K562 (cell line): ENCODE results near the gene ARID3A. TPM values are rescaled to one million over a fixed set of nuclear protein-coding genes. Genes with fewer than 3 reads are reported as not detected.

ENCODE experiments used
- ARNT ChIP-seq, 2 experiments: fragments of 450-650 bp; IDR thresholded peaks; 2 replicates each; pipeline ENCODE4 v1.6.1; 2016; ENCODE audit warnings: mild to moderate bottlenecking in 1 of 2
- BRD4 ChIP-seq: fragments of 200-600 bp; sonication (generic); IDR thresholded peaks from 2 replicates; pipeline ENCODE4 v1.6.1; 2017; ENCODE audit warnings: inconsistent platforms
- ELF4 ChIP-seq: fragments of 450-650 bp; formaldehyde crosslinking; IDR thresholded peaks from 2 replicates; pipeline ENCODE4 v1.4.0; 2022; ENCODE audit warnings: missing genetic modification characterization
- ESRRA ChIP-seq: fragments of 450-650 bp; IDR thresholded peaks from 2 replicates; pipeline ENCODE4 v1.6.1; 2014; ENCODE audit warnings: low read depth, mild to moderate bottlenecking, moderate library complexity, borderline replicate concordance
- GABPB1 ChIP-seq: sonication (generic); formaldehyde crosslinking; IDR thresholded peaks from 2 replicates; pipeline ENCODE4 v1.8.0; 2022; ENCODE audit warnings: mild to moderate bottlenecking, missing genetic modification reagents
- GTF2E2 ChIP-seq: fragments of 200-800 bp; sonication (Bioruptor generic); IDR thresholded peaks from 2 replicates; pipeline ENCODE4 v1.6.1; 2016; ENCODE audit warnings: missing genetic modification characterization, missing compliant biosample characterization
- HDAC8 ChIP-seq: fragments of 450-650 bp; IDR thresholded peaks from 2 replicates; pipeline ENCODE4 v1.6.1; 2016; ENCODE audit warnings: mild to moderate bottlenecking, missing genetic modification characterization, moderate library complexity, missing compliant biosample characterization
- IRF1 ChIP-seq: sonication (generic); formaldehyde crosslinking; IDR thresholded peaks from 2 replicates; pipeline ENCODE4 v1.8.0; 2022; ENCODE audit warnings: missing genetic modification reagents, mild to moderate bottlenecking, borderline replicate concordance
- MBD2 ChIP-seq: sonication (generic); IDR thresholded peaks from 2 replicates; pipeline ENCODE4 v1.6.1; 2016; ENCODE audit warnings: low read depth, borderline replicate concordance
- MTF1 ChIP-seq: fragments of 250-450 bp; sonication (Bioruptor Pico); IDR thresholded peaks from 2 replicates; pipeline ENCODE4 v1.9.0; 2021; ENCODE audit warnings: moderate library complexity, mild to moderate bottlenecking, inconsistent platforms, borderline replicate concordance
- MXD1 ChIP-seq: fragments of 250-450 bp; sonication (Bioruptor Pico); IDR thresholded peaks from 2 replicates; pipeline ENCODE4 v1.8.0; 2021; ENCODE audit warnings: borderline replicate concordance, mild to moderate bottlenecking, moderate library complexity; ENCODE audit not compliant: poor library complexity, severe bottlenecking
- NFIC ChIP-seq: fragments of 450-650 bp; IDR thresholded peaks from 2 replicates; pipeline ENCODE4 v1.6.1; 2017; ENCODE audit warnings: mild to moderate bottlenecking, inconsistent platforms
- POLR2AphosphoS5 ChIP-seq: IDR thresholded peaks from 2 replicates; pipeline ENCODE4 v1.6.1; 2011; ENCODE audit warnings: mild to moderate bottlenecking, low read depth, low read length, moderate library complexity; ENCODE audit not compliant: control insufficient read depth, insufficient read depth
- U2AF2 ChIP-seq: fragments of 200-400 bp; formaldehyde crosslinking; optimal IDR thresholded peaks from 2 replicates; pipeline ENCODE3; 2017; ENCODE audit warnings: low read depth, mild to moderate bottlenecking, low read length
- USF1 ChIP-seq: sonication (generic); formaldehyde crosslinking; IDR thresholded peaks from 2 replicates; pipeline ENCODE4 v1.9.0; 2022; ENCODE audit warnings: mild to moderate bottlenecking, missing genetic modification reagents
- ZNF146 ChIP-seq: IDR thresholded peaks from one replicate; pipeline ENCODE4 v1.6.1; 2018; ENCODE audit warnings: missing compliant biosample characterization; ENCODE audit not compliant: unreplicated experiment
- ZNF561 ChIP-seq: fragments of 450-650 bp; formaldehyde crosslinking; conservative IDR thresholded peaks from 2 replicates; pipeline ENCODE4 v1.4.0; 2020; ENCODE audit warnings: mild to moderate bottlenecking, moderate library complexity
- ZNF57 ChIP-seq: fragments of 450-650 bp; formaldehyde crosslinking; IDR thresholded peaks from 2 replicates; pipeline ENCODE4 v1.4.0; 2020; ENCODE audit warnings: mild to moderate bottlenecking, moderate library complexity
- ZNF586 ChIP-seq: fragments of 450-650 bp; formaldehyde crosslinking; conservative IDR thresholded peaks from 2 replicates; pipeline ENCODE4 v1.4.0; 2020; ENCODE audit warnings: mild to moderate bottlenecking, moderate library complexity
- ZNF644 ChIP-seq: fragments of 200-800 bp; sonication (Bioruptor generic); IDR thresholded peaks from 2 replicates; pipeline ENCODE4 v1.6.1; 2016; ENCODE audit warnings: low read depth, missing genetic modification characterization, missing compliant biosample characterization
- polyA plus RNA-seq, 8 experiments: library from polyadenylated mRNA; depleted of rRNA in 4 of 8; stranded (reverse) in 5 of 8; unstranded in 3 of 8; fragments of >200 nt; fragmentation: Nextera tagmentation in 2 of 8; fragmentation: Illumina TruSeq in 1 of 8; extraction: Ambion mirVana in 2 of 8; extraction: Trizol in 1 of 8; gene quantifications; 2 replicates each; pipeline versions ENCODE4 v1.2.1 to v1.2.3, GENCODE V29; 2011 to 2014; ENCODE audit warnings: inconsistent platforms in 1 of 8, missing spikeins in 1 of 8
- total RNA-seq, 7 experiments: library from RNA; depleted of rRNA in 6 of 7; stranded (reverse); fragments of >200 nt in 6 of 7; fragmentation: Illumina TruSeq in 2 of 7; extraction: Trizol in 2 of 7; gene quantifications; 2 replicates each; pipeline versions ENCODE4 v1.2.1 to v1.2.3, GENCODE V29; 2011 to 2021; ENCODE audit warnings: low replicate concordance in 1 of 7
- TF ChIP-seq, protein P1 (sequence below): sonication (generic); formaldehyde crosslinking; IDR thresholded peaks from 2 replicates; pipeline ENCODE4 v1.5.0; 2020; ENCODE audit warnings: missing genetic modification reagents
- TF ChIP-seq, protein P2 (sequence below): fragments of 450-650 bp; IDR thresholded peaks from 2 replicates; pipeline ENCODE4 v1.6.1; 2016
- TF ChIP-seq, protein P3 (sequence below), 2 experiments: fragments of 200-800 bp in 1 of 2; sonication (Bioruptor generic) in 1 of 2; sonication (generic) in 1 of 2; formaldehyde crosslinking in 1 of 2; IDR thresholded peaks in 1 of 2; conservative IDR thresholded peaks in 1 of 2; 2 replicates each; pipeline versions ENCODE4 v1.5.0 to v1.6.1; 2016 to 2020; ENCODE audit warnings: missing compliant biosample characterization in 1 of 2, missing genetic modification characterization in 1 of 2, missing genetic modification reagents in 1 of 2

ARID3A gene
- total and polyA plus RNA-seq, 9 of the 15 experiments (the other 6 are each of a cell fraction or from before 2014, with no cell fraction given): 1.4 to 118 (median 31.2) TPM

- TF ChIP-seq ZNF586 (CRISPR knock-in tag) (no peak), IRF1 (CRISPR knock-in tag) (no peak), NFIC (peak; percentile 73), MBD2 (peak; percentile 89), POLR2AphosphoS5 (peak; percentile 96), GTF2E2 (tag) (peak; percentile 36; the same call in 1 of the 2 replicates), BRD4 (no peak; the same call in 1 of the 2 replicates), ZNF146 (CRISPR knock-in tag) (no peak), USF1 (CRISPR knock-in tag) (no peak), ESRRA (peak; percentile 55), MXD1 (CRISPR knock-in tag) (no peak), ARNT (IDR thresholded peaks at IDR 0.05) (peak in 1 of 2 experiments; percentile 76; a peak in 1 of 4 replicates), ZNF561 (CRISPR knock-in tag) (no peak), GABPB1 (CRISPR knock-in tag) (peak; percentile 68; the same call in 1 of the 2 replicates), MTF1 (CRISPR knock-in tag) (no peak), U2AF2 (no peak), ELF4 (CRISPR knock-in tag) (peak; percentile 87), ZNF644 (0 out of 2 replicates have a peak, but pooled peaks have one; percentile 56), HDAC8 (tag) (no peak), ZNF57 (CRISPR knock-in tag) (no peak)
- TF ChIP-seq, protein P1, sequence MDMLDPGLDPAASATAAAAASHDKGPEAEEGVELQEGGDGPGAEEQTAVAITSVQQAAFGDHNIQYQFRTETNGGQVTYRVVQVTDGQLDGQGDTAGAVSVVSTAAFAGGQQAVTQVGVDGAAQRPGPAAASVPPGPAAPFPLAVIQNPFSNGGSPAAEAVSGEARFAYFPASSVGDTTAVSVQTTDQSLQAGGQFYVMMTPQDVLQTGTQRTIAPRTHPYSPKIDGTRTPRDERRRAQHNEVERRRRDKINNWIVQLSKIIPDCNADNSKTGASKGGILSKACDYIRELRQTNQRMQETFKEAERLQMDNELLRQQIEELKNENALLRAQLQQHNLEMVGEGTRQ (CRISPR knock-in tag): no peak
- TF ChIP-seq, protein P2, sequence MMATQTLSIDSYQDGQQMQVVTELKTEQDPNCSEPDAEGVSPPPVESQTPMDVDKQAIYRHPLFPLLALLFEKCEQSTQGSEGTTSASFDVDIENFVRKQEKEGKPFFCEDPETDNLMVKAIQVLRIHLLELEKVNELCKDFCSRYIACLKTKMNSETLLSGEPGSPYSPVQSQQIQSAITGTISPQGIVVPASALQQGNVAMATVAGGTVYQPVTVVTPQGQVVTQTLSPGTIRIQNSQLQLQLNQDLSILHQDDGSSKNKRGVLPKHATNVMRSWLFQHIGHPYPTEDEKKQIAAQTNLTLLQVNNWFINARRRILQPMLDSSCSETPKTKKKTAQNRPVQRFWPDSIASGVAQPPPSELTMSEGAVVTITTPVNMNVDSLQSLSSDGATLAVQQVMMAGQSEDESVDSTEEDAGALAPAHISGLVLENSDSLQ: peak; percentile 81
- TF ChIP-seq, protein P3, sequence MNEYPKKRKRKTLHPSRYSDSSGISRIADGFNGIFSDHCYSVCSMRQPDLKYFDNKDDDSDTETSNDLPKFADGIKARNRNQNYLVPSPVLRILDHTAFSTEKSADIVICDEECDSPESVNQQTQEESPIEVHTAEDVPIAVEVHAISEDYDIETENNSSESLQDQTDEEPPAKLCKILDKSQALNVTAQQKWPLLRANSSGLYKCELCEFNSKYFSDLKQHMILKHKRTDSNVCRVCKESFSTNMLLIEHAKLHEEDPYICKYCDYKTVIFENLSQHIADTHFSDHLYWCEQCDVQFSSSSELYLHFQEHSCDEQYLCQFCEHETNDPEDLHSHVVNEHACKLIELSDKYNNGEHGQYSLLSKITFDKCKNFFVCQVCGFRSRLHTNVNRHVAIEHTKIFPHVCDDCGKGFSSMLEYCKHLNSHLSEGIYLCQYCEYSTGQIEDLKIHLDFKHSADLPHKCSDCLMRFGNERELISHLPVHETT (CRISPR knock-in tag; conservative IDR thresholded peaks at IDR 0.05 in 1 of 2, IDR thresholded peaks at IDR 0.05 in 1 of 2): no peak; a peak in 1 of 4 replicates
Measured at GRCh38 chr19:907183-907853, 18.5 kb upstream of the ARID3A start (continued).
